ENCODE data around the gene DSEL. TPM values are rescaled to one million over a fixed set of nuclear protein-coding genes. Genes with fewer than 3 reads are reported as not detected.

Gene DSEL
- total and polyA plus RNA-seq, 2 experiments from 2014 or later = 4.0 to 18.9 TPM

GRCh38 chr18:67511840-67512239 lies 4.7 kb downstream of the DSEL start:
- Histone ChIP-seq H3K9me2 (replicated peaks; ENCODE audit: insufficient read depth) (no peaks in the 10 kb centered on the region), H2AFZ (no peak overlapping the region), H3K27me3 (no peaks in the 10 kb centered on the region), H3K9me3 (ENCODE audit: low read depth) (no peaks in the 10 kb centered on the region), H4K20me1 (ENCODE audit: insufficient read depth, poor library complexity, severe bottlenecking) (no peaks in the 10 kb centered on the region), H3K79me2 (peaks cover 24% of the 10 kb centered on the region), H3K4me2 (no peak overlapping the region), H3K36me3 (replicated peaks; ENCODE audit: insufficient read depth, low read depth) (no peaks in the 10 kb centered on the region), H3K4me1 (ENCODE audit: insufficient read depth) (peaks cover 13% of the 10 kb centered on the region), H3K4me3 (no peak overlapping the region), H3K27ac (no peak overlapping the region)
- WGBS (ENCODE audit: low lambda C conversion rate, missing lambda C conversion rate) = 93% methylated on average over 6 of the region's 6 CpGs
- no peak for TF ChIP-seq EZH2phosphoT487 (IDR thresholded peaks at IDR 0.05; ENCODE audit: low read depth, severe bottlenecking, unreplicated experiment)
- no peak for TF ChIP-seq CTCF (IDR thresholded peaks at IDR 0.05; ENCODE audit: poor library complexity)
- TF ChIP-seq EZH2 (IDR thresholded peaks at IDR 0.05; ENCODE audit: borderline replicate concordance) = no peak
- DNase-seq (ENCODE audit: low spot score) = no peak

- WGBS (ENCODE audit: low lambda C conversion rate, missing lambda C conversion rate) = 49% methylated on average over 3 of the region's 3 CpGs
- DNase-seq (ENCODE audit: low spot score) = no peak
- peak overlapping the region; percentile 51 for H3K4me2 ChIP-seq
- H2AFZ ChIP-seq = no peak overlapping the region
- no peaks in the 10 kb centered on the region for H4K20me1 ChIP-seq (ENCODE audit: insufficient read depth, poor library complexity, severe bottlenecking)
- peak overlapping the region; percentile 51 for H3K27ac ChIP-seq
- peaks cover 24% of the 10 kb centered on the region for H3K79me2 ChIP-seq
- no peaks in the 10 kb centered on the region for H3K9me2 ChIP-seq (replicated peaks; ENCODE audit: insufficient read depth)
- no peak overlapping the region for H3K4me3 ChIP-seq
- H3K4me1 ChIP-seq (ENCODE audit: insufficient read depth) = peaks cover 13% of the 10 kb centered on the region
- no peak for TF ChIP-seq CTCF (IDR thresholded peaks at IDR 0.05; ENCODE audit: poor library complexity)
- no peak for TF ChIP-seq EZH2 (IDR thresholded peaks at IDR 0.05; ENCODE audit: borderline replicate concordance)
- no peak for TF ChIP-seq EZH2phosphoT487 (IDR thresholded peaks at IDR 0.05; ENCODE audit: low read depth, severe bottlenecking, unreplicated experiment)
- H3K27me3 ChIP-seq = no peaks in the 10 kb centered on the region
- no peaks in the 10 kb centered on the region for H3K36me3 ChIP-seq (replicated peaks; ENCODE audit: insufficient read depth, low read depth)
- no peaks in the 10 kb centered on the region for H3K9me3 ChIP-seq (ENCODE audit: low read depth)
These were observed 5.7 kb downstream of the DSEL start for GRCh38 chr18:67510831-67511230.

GRCh38 chr18:67509741-67510391 lies 6.7 kb downstream of the DSEL start:
- Histone ChIP-seq H3K4me2 (peak overlapping the region; percentile 51), H4K20me1 (ENCODE audit: insufficient read depth, poor library complexity, severe bottlenecking) (no peaks in the 10 kb centered on the region), H3K4me3 (no peak overlapping the region), H3K9me3 (ENCODE audit: low read depth) (no peaks in the 10 kb centered on the region), H2AFZ (no peak overlapping the region), H3K79me2 (peaks cover 17% of the 10 kb centered on the region), H3K27me3 (no peaks in the 10 kb centered on the region), H3K36me3 (replicated peaks; ENCODE audit: insufficient read depth, low read depth) (no peaks in the 10 kb centered on the region), H3K27ac (peak overlapping the region; percentile 51), H3K4me1 (ENCODE audit: insufficient read depth) (peaks cover 13% of the 10 kb centered on the region), H3K9me2 (replicated peaks; ENCODE audit: insufficient read depth) (no peaks in the 10 kb centered on the region)
- 51% methylated on average over 6 of the region's 6 CpGs for WGBS (ENCODE audit: low lambda C conversion rate, missing lambda C conversion rate)
- DNase-seq (ENCODE audit: low spot score) = no peak
- no peak for TF ChIP-seq EZH2 (IDR thresholded peaks at IDR 0.05; ENCODE audit: borderline replicate concordance)
- TF ChIP-seq CTCF (IDR thresholded peaks at IDR 0.05; ENCODE audit: poor library complexity) = no peak
- TF ChIP-seq EZH2phosphoT487 (IDR thresholded peaks at IDR 0.05; ENCODE audit: low read depth, severe bottlenecking, unreplicated experiment) = no peak

Measured in hepatocyte (in vitro differentiated cells).